Stimulated activated CD4-positive, alpha-beta T cell treated with anti-CD3 and anti-CD28 coated beads, TNF-alpha, amount 100 ng/mL, for 48 hours (primary cell): ENCODE results near the gene FGFR2.

Experiments used
- DNase-seq, 3 donors: peaks; one replicate each; pipeline ENCODE4 v3.0.0-alpha.2; 2020; ENCODE audit warnings: low read depth in 3 of 3

The FGFR2 gene

GRCh38 chr10:121610798-121611323, 12.6 kb upstream of the FGFR2 start:
- DNase-seq, result no peak

DNA sequence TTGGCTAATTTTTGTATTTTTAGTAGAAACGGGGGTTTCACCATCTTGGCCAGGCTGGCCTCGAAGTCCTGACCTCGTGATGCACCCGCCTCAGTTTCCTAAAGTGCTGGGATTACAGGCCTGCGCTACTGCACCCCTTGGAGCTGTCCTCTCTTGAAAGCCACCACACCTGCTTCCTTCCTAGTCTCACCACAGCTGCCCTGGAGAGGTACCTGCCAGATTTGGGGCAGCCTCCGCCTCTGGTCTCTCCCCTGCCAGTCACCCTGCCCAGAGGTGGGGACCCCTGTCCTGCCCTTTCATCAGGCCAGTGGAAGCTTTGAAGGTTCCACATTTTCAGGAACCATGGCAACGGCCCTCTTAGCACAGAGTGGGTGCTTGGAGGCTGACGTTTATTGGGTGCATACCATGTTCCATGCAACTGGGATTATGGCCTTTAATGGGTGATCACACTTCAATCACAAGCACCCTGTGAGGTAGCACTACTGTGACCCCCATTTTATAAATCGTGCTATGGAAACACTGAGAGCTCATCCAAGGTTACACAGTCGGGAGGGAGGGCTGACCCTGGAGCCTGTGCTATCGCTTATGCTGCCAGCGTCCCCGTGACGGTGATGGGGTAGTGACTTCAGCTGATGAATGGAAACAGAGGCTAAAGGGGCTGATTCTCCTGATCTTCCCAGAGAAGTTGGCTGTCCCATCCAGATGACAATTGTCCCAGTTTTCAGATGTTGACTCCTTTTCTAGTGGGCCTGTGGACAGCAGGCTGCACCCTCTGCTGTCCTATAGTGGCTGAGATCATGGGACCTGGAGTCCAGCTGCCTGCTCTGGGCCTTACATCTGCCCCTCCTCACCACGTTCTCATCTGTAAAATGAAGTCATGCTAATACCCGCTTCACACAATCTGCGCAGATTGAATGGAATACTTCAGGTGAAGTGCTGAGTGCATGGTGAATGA, 11.5 kb upstream of the FGFR2 start:
- no peak for DNase-seq

- peak in 1 of 3 donors; percentile 17 for DNase-seq
These were observed 10.4 kb upstream of the FGFR2 start for GRCh38 chr10:121608469-121609190.

- DNase-seq, result no peak
These were observed 9.2 kb upstream of the FGFR2 start for GRCh38 chr10:121607310-121608055.

- no peak for DNase-seq
These were observed 7.5 kb upstream of the FGFR2 start for GRCh38 chr10:121605708-121606107.

DNA sequence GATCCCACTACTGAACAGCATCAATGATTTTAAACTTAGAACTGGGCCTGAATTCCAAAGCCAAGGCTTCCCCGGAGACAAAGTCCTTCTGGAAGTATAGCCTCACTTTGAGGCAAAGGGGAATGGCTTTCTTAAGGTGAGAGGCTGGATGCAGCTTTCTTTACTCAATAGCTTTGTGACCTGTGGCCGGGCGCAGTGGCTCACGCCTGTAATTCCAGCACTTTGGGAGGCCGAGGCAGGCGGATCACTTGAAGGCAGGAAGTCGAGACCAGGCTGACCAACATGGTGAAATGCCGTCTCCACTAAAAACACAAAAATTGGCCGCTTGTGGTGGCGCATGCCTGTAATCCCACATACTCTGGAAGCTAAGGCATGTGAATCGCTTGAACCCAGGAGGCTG, 3.2 kb upstream of the FGFR2 start:
- DNase-seq, result no peak

DNA sequence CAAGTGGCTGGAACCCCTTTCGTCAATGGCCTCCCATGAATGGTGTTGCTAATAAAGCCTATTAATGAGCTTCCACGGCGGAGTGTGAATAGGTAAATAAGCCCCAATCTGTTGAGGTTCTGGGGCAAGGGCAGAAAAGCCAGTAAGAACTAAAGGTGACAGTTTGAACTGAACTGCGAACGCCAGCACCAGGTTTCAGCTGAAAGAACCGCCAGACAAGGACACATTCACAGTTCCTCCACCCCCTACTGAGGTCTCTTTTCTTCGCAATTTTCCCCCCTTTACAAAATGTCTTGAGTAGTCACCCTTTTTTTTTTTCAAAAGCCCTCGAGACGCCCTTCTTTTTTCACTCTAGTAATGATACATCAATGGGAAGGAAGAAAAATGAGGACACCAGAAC, 2.4 kb upstream of the FGFR2 start:
- no peak for DNase-seq

DNA sequence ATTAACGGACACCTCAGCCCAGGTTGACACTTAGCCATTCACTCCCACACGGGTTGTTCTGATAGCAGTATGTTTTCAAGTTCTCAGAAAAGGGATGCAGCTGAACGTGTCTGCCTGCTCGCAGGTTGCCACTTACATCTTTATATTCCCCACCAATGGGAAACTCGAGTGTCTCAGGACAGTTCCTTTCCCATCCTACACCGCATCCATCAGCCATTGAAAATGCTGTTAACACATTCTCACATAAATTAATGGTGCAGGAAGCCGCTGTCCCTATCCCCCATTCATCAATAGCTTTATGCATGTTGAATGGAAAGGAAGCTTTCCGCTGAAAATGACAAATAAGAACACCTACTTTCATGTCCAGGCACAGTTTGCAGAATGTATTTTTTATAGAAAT, 1.7 kb upstream of the FGFR2 start:
- no peak for DNase-seq

DNA sequence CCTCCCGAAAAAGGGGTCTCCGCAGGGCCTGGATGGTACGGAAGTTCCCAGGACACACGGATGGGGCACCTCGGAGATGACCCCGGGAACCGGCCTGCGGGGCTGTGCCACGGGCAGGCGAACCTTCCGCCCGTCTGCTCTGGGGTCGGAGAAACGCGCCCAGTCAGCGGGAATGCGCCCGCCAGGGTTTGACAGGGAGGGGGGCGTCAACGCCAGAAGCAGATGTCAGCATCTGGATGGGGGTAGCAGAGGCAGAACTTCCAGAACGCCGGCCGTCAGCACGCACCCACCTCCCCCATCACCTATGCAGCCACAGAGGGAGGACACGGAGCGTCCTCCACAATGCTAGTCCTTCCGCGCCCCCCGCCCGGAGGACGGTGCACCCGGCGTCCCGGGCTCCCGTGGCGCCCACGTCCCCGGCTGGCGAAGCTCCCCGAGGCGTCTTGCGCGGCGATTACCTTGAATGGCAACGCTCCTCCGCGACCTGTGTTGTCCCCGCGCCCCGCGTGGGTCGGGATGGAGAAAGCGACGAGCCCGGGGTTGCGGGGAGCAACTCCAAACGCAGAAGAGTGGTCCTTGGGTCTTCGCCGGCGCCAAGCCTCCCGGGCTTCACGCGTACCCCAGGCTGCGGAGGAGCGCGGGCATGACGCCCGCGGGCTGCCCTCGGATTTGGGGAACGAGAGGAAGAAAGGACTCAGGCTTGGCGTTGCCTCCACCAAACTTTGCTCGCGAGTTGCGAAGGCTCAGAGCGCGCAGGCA, 561 bp downstream of the FGFR2 start:
- DNase-seq, result no peak

- no peak for DNase-seq
These were observed 1.3 kb downstream of the FGFR2 start for GRCh38 chr10:121596689-121597503.

DNA sequence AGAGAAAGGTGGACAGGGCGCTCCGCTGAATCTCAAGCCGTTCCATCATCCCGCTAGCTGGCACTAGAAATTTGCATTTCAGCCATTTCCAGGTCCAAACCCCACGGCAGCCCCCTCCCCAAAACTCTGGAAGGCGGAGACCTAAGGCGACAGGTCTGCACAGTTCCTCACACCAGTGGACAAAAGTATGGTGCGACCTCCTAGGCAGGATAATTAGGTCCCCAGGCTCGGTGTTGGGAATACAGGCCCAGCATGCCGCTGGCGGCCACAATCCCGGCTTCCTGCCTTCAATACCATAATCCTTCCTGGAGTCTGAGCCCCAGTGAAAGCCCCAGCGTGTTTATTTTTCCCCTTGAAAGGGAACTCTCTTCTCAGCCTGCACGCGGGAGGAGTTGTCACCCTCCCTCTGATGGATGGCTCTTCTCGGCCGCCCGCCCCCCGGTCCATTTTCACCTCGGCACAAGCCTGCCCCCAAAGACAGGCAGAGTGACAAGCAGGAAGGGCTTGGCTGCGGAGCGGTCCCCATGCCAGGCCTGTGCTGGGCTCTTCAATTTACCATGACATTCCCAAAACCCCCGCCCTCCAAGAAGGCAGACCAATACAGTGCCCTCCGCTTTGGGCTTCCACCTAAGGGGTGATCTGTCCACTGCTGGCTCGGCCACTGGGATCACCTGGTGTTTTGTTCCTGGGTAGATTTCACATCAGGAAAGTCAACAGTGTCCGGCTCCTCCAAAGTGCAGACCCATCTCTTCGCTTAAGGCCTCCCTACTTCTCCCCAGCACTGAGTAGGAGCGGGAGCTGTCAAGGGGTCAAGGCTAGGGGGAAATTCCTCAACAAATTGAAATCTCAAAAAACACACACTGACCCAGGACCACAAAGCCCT, 2.2 kb downstream of the FGFR2 start:
- DNase-seq, result no peak

DNA sequence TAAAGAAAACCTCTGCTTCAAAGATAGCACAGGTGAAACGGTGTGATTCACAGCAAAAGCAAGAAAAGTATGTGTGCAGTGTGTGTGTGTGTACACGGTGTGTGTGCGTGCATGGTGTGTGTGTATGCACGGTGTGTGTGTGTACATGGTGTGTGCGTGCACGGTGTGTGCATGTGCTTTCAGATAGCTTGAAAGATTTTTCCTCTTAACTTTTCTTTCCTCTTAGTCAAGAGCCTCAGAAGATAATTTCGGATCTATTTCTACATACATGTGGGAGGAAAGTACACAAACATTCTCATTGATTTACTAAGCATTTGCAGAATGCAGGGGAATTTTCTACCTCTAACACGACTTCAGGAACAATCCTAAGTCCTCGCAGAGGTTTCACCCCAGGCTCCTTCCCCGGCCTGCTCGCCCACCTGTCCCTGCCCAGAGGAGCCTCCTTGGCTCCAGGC, 2.9 kb downstream of the FGFR2 start:
- no peak for DNase-seq

GRCh38 chr10:121594623-121595350, 3.5 kb downstream of the FGFR2 start:
- no peak for DNase-seq

DNA sequence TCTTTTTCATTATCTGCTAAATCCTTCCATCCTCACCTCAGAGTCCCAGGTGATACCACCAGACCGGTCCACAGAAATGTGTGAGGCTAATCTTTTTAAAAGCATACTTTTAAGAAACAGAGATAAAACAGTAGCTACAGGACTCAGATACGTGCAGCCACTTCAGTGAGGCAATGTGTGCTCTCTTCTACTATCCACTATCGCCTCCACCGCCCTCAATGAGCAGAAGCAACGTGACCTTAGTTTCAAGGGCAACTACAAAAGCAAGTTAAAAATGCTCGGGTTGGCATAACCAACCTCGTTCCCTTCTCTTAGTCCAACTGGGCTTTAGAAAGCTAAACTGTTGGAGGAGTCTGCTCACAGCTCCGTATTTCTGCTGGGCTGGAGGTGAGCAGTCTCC, 4.2 kb downstream of the FGFR2 start:
- DNase-seq, result no peak

DNA sequence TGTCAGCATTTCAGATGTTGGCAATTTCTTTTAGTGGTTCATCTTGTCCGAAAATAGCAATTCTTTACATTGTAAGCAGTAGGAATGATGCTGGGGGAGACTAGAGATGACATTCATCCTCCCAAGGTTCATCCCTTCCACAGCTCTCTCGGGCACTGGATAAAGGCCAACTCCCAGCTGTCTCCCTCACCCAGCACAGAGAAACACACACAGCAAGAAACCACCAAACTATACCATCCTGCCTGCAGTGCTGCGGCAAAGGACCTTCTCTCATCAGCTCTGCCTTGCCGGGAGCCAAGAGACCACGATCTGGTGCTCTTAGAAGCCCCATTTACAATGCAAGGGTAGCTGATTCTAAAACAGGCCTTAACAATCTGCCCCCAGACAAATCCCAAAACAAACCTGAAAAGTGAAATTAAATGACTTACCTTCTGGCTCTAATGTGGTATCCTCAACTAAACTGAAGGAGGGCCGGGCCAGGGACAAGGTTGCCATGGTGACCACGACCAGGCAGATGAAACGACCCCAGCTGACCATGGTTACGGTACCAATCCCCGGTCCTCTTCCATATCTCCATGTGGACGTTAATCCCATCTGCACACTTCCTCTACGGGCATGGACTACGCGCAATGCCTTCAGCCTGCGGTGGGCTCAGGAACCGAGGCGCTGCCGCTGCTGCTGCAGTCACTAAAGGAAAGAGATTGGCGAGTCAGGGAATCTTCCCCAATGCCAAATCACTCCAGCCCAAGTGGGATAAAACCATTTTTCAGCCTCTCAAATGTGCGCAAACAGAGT, 4.8 kb downstream of the FGFR2 start:
- no peak for DNase-seq

- no peak for DNase-seq
These were observed 5.9 kb downstream of the FGFR2 start for GRCh38 chr10:121592155-121592890.

DNA sequence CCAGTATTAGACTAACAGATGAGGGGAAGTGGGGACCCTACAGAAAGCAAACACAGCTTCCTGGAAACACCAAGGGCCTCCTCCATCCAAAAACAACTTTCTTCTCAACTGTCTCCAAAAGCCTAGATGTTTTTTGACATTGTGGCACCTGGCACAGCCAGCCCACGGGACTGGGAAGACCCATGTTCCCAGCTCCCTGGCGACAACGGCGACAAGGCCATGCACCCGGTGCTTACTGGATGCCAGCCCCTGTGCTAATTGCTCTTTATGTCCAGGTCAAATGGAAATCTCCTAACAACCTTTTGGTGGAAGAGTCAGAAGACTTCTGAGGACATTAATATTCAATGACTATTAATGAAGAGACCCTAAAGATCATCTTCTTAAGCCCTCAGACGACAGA, 7.1 kb downstream of the FGFR2 start:
- no peak for DNase-seq
